Glutamatergic neuron (in vitro differentiated cells): Measurements from ENCODE around the gene UST. TPM values are rescaled to one million over a fixed set of nuclear protein-coding genes. Genes with fewer than 3 reads are reported as not detected.

ENCODE experiments used
- DNase-seq: peaks from one replicate; pipeline ENCODE4 v3.0.0; 2022
- H3K27ac Mint-ChIP-seq: one replicate; pipeline ENCODE4 v1.8.0; 2020; ENCODE audit warnings: mild to moderate bottlenecking, mixed read lengths, inconsistent platforms; ENCODE audit not compliant: unreplicated experiment
- H3K27me3 Mint-ChIP-seq: one replicate; pipeline ENCODE4 v1.8.0; 2020; ENCODE audit warnings: mild to moderate bottlenecking, moderate library complexity, mixed read lengths, inconsistent platforms; ENCODE audit not compliant: unreplicated experiment
- H3K36me3 Mint-ChIP-seq: one replicate; pipeline ENCODE4 v1.8.0; 2020; ENCODE audit warnings: mild to moderate bottlenecking, mixed read lengths, inconsistent platforms; ENCODE audit not compliant: unreplicated experiment
- H3K4me1 Mint-ChIP-seq: one replicate; pipeline ENCODE4 v1.8.0; 2020; ENCODE audit warnings: mild to moderate bottlenecking, low read depth, mixed read lengths, inconsistent platforms; ENCODE audit not compliant: unreplicated experiment
- H3K4me3 Mint-ChIP-seq: one replicate; pipeline ENCODE4 v1.8.0; 2020; ENCODE audit warnings: mild to moderate bottlenecking, mixed read lengths, inconsistent platforms; ENCODE audit not compliant: unreplicated experiment
- H3K9me3 Mint-ChIP-seq: one replicate; pipeline ENCODE4 v1.8.0; 2020; ENCODE audit warnings: mild to moderate bottlenecking, moderate library complexity, mixed read lengths, inconsistent platforms; ENCODE audit not compliant: unreplicated experiment
- total RNA-seq: library from RNA; stranded (reverse); fragmentation: NEBNext Ultra II Directional; extraction: Animal tissue kit (Norgen Biotek cat#: 25700); gene quantifications from one replicate; pipeline ENCODE4 v1.2.1, GENCODE V29; 2021; ENCODE audit not compliant: unreplicated experiment
- TF ChIP-seq, protein P1 (sequence below): fragments of 200-600 bp; sonication (generic); IDR thresholded peaks from one replicate; pipeline ENCODE4 v1.5.0; 2021; ENCODE audit not compliant: partially characterized antibody, unreplicated experiment

The UST gene
- total RNA-seq, 1 donor from 2014 or later: 11.2 TPM

- TF ChIP-seq, protein P1, sequence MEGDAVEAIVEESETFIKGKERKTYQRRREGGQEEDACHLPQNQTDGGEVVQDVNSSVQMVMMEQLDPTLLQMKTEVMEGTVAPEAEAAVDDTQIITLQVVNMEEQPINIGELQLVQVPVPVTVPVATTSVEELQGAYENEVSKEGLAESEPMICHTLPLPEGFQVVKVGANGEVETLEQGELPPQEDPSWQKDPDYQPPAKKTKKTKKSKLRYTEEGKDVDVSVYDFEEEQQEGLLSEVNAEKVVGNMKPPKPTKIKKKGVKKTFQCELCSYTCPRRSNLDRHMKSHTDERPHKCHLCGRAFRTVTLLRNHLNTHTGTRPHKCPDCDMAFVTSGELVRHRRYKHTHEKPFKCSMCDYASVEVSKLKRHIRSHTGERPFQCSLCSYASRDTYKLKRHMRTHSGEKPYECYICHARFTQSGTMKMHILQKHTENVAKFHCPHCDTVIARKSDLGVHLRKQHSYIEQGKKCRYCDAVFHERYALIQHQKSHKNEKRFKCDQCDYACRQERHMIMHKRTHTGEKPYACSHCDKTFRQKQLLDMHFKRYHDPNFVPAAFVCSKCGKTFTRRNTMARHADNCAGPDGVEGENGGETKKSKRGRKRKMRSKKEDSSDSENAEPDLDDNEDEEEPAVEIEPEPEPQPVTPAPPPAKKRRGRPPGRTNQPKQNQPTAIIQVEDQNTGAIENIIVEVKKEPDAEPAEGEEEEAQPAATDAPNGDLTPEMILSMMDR: no peak
- H3K27ac Mint-ChIP-seq: no peak overlapping the region
- no peak overlapping the region for H3K4me3 Mint-ChIP-seq
- peaks cover 2% of the 10 kb centered on the region for H3K27me3 Mint-ChIP-seq
- no peak for DNase-seq
- no peaks in the 10 kb centered on the region for H3K36me3 Mint-ChIP-seq
- H3K4me1 Mint-ChIP-seq: no peaks in the 10 kb centered on the region
- no peaks in the 10 kb centered on the region for H3K9me3 Mint-ChIP-seq
Measured at GRCh38 chr6:149125309-149125708, 378.5 kb downstream of the UST start.
